ENCODE results near the gene CHCHD10.

- no peak for TF ChIP-seq POLR2A (IDR thresholded peaks at IDR 0.05; ENCODE audit: low read depth, low read length)
- TF ChIP-seq CTCF (conservative IDR thresholded peaks at IDR 0.05; ENCODE audit: low read depth, low read length) = no peak
- no peak for TF ChIP-seq MAZ (IDR thresholded peaks at IDR 0.05; ENCODE audit: borderline replicate concordance, low read depth, low read length)
- no peak for TF ChIP-seq ELK1 (IDR thresholded peaks at IDR 0.05; ENCODE audit: borderline replicate concordance, low read depth, low read length)
These were observed 12.5 kb upstream of the CHCHD10 start for GRCh38 chr22:23780146-23780748.

All from IMR-90 (cell line).